Loucy (cell line): ENCODE data around the gene SERPINF2.

Experiments
- H2AFZ ChIP-seq: fragments of 200-600 bp; sonication (generic); 2 replicates; pipeline ENCODE4 v1.6.0; 2016; ENCODE audit warnings: antibody characterized with exemption, mild to moderate bottlenecking, low read length, moderate library complexity
- H3F3A ChIP-seq: fragments of 200-600 bp; 2 replicates; pipeline ENCODE4 v1.6.0; 2016; ENCODE audit warnings: antibody characterized with exemption, low read depth, mild to moderate bottlenecking
- H3K27me3 ChIP-seq: fragments of 200-600 bp; sonication (generic); 2 replicates; pipeline ENCODE4 v1.6.1; 2014; ENCODE audit warnings: low read length, mild to moderate bottlenecking; ENCODE audit not compliant: insufficient read depth, poor library complexity, severe bottlenecking
- H3K36me3 ChIP-seq: fragments of 200-600 bp; sonication (generic); 2 replicates; pipeline ENCODE4 v1.6.1; 2016; ENCODE audit warnings: low read length; ENCODE audit not compliant: insufficient read depth
- H3K4me1 ChIP-seq: fragments of 200-600 bp; sonication (generic); 2 replicates; pipeline ENCODE4 v1.5.1; 2014; ENCODE audit warnings: low read length, mild to moderate bottlenecking; ENCODE audit not compliant: insufficient read depth, poor library complexity, severe bottlenecking
- H3K4me2 ChIP-seq: fragments of 200-600 bp; sonication (generic); 2 replicates; pipeline ENCODE4 v1.6.0; 2014; ENCODE audit warnings: antibody characterized with exemption, low read length, low read depth, mild to moderate bottlenecking; ENCODE audit not compliant: poor library complexity, severe bottlenecking
- H3K4me3 ChIP-seq: fragments of 200-600 bp; sonication (generic); 2 replicates; pipeline ENCODE4 v1.5.1; 2014; ENCODE audit warnings: low read length, mild to moderate bottlenecking, mixed read lengths; ENCODE audit not compliant: poor library complexity, severe bottlenecking
- H3K79me2 ChIP-seq: fragments of 200-600 bp; sonication (generic); 2 replicates; pipeline ENCODE4 v1.6.1; 2014; ENCODE audit warnings: low read length; ENCODE audit not compliant: insufficient read depth
- H3K9ac ChIP-seq: fragments of 200-600 bp; sonication (generic); 2 replicates; pipeline ENCODE4 v1.6.0; 2014; ENCODE audit warnings: mild to moderate bottlenecking, low read depth, low read length, moderate library complexity; ENCODE audit not compliant: poor library complexity, severe bottlenecking
- H3K9me2 ChIP-seq: fragments of 200-600 bp; sonication (generic); replicated peaks from 2 replicates; pipeline ENCODE4 v1.6.1; 2016; ENCODE audit warnings: low read depth, low read length, mixed read lengths
- H3K9me3 ChIP-seq: fragments of 200-600 bp; sonication (generic); 2 replicates; pipeline ENCODE4 v1.6.1; 2014; ENCODE audit warnings: mild to moderate bottlenecking, antibody characterized with exemption, low read length, low read depth; ENCODE audit not compliant: insufficient read depth
- H4K20me1 ChIP-seq: fragments of 200-600 bp; sonication (generic); 2 replicates; pipeline ENCODE4 v1.6.0; 2014; ENCODE audit warnings: antibody characterized with exemption, low read length, mild to moderate bottlenecking; ENCODE audit not compliant: insufficient read depth, poor library complexity, severe bottlenecking
- CTCF ChIP-seq: fragments of 200-600 bp; sonication (generic); conservative IDR thresholded peaks from 2 replicates; pipeline ENCODE4 v1.5.1; 2014; ENCODE audit warnings: mild to moderate bottlenecking, antibody characterized with exemption, low read length
- EZH2phosphoT487 ChIP-seq: fragments of 200-600 bp; IDR thresholded peaks from 2 replicates; pipeline ENCODE4 v1.6.1; 2018; ENCODE audit warnings: antibody characterized with exemption, mild to moderate bottlenecking, moderate library complexity, borderline replicate concordance

Gene SERPINF2

GRCh38 chr17:1765576-1765975 lies 22.9 kb downstream of the SERPINF2 start:
- Histone ChIP-seq H3K36me3 (no peaks in the 10 kb centered on the region), H3F3A (no peaks in the 10 kb centered on the region), H3K79me2 (no peaks in the 10 kb centered on the region), H2AFZ (no peak overlapping the region), H4K20me1 (no peaks in the 10 kb centered on the region), H3K9me3 (no peaks in the 10 kb centered on the region), H3K9ac (no peak overlapping the region), H3K4me1 (peaks cover 10% of the 10 kb centered on the region), H3K27me3 (no peaks in the 10 kb centered on the region), H3K4me3 (no peak overlapping the region), H3K9me2 (no peaks in the 10 kb centered on the region), H3K4me2 (no peak overlapping the region)
- TF ChIP-seq CTCF, result no peak
- TF ChIP-seq EZH2phosphoT487, result no peak

- TF ChIP-seq EZH2phosphoT487 (no peak), CTCF (no peak)
- H3K9ac ChIP-seq, result no peak overlapping the region
- no peak overlapping the region for H3K4me2 ChIP-seq
These were observed 23.9 kb downstream of the SERPINF2 start for GRCh38 chr17:1766382-1767135.

GRCh38 chr17:1767358-1767757 lies 24.7 kb downstream of the SERPINF2 start:
- Histone ChIP-seq H4K20me1 (no peaks in the 10 kb centered on the region), H3K4me2 (no peak overlapping the region), H3F3A (no peaks in the 10 kb centered on the region), H3K27me3 (no peaks in the 10 kb centered on the region), H3K9me2 (no peaks in the 10 kb centered on the region), H2AFZ (no peak overlapping the region), H3K36me3 (no peaks in the 10 kb centered on the region), H3K79me2 (no peaks in the 10 kb centered on the region), H3K9me3 (no peaks in the 10 kb centered on the region), H3K9ac (no peak overlapping the region), H3K4me3 (no peak overlapping the region), H3K4me1 (peaks cover 10% of the 10 kb centered on the region)
- TF ChIP-seq CTCF (peak; percentile 32; the same call in 1 of the 2 replicates), EZH2phosphoT487 (no peak)

More at GRCh38 chr17:1766382-1767135, 23.9 kb downstream of the SERPINF2 start:
- Histone ChIP-seq H3K79me2 (no peaks in the 10 kb centered on the region), H3K9me3 (no peaks in the 10 kb centered on the region), H3K4me3 (no peak overlapping the region), H3K9me2 (no peaks in the 10 kb centered on the region), H3K36me3 (no peaks in the 10 kb centered on the region), H4K20me1 (no peaks in the 10 kb centered on the region), H2AFZ (no peak overlapping the region), H3K4me1 (peaks cover 10% of the 10 kb centered on the region), H3K27me3 (no peaks in the 10 kb centered on the region), H3F3A (no peaks in the 10 kb centered on the region)
